Loucy (cell line): Measurements from ENCODE around the gene SPDYE17.
"Not testable (repeated sequence)": the region's sequence is repeated elsewhere in the genome, so short reads cannot be mapped to it uniquely, and the experiment has no call there.

Experiments used
- EZH2phosphoT487 ChIP-seq: fragments of 200-600 bp; IDR thresholded peaks from 2 replicates; pipeline ENCODE4 v1.6.1; 2018; ENCODE audit warnings: antibody characterized with exemption, mild to moderate bottlenecking, moderate library complexity, borderline replicate concordance
- TF ChIP-seq, protein P1 (sequence below): fragments of 200-600 bp; sonication (generic); conservative IDR thresholded peaks from 2 replicates; pipeline ENCODE4 v1.5.1; 2014; ENCODE audit warnings: mild to moderate bottlenecking, antibody characterized with exemption, low read length

DNA sequence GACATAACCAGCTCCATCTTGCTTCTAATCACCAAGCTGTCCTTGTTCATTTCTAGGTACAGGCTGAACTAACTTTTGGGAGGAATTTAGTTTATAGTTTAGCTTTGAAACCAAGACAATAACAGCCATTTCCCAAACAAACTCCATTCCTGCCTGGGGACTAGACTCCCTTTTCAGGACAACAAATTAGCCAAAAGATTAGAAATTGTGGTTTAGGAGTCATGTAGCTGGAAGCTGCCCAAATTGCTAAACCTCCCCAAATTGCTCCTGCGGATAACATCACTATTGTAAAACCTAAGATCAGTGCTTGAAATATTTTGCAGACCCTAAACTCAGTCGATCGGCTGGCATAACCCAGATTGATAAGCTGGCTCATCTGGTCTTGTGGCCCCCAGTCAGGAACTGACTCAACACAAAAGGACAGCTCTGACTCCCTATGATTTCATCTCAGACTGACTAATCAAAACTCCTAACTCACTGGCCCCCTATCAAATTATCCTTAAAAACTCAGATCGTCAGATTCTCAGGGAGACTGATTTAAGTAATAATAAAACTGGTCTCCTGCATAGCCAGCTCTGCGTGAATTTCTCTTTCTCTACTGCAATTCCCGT lies 42.7 kb upstream of the SPDYE17 start:
- not testable (repeated sequence) for TF ChIP-seq EZH2phosphoT487
- TF ChIP-seq, protein P1, sequence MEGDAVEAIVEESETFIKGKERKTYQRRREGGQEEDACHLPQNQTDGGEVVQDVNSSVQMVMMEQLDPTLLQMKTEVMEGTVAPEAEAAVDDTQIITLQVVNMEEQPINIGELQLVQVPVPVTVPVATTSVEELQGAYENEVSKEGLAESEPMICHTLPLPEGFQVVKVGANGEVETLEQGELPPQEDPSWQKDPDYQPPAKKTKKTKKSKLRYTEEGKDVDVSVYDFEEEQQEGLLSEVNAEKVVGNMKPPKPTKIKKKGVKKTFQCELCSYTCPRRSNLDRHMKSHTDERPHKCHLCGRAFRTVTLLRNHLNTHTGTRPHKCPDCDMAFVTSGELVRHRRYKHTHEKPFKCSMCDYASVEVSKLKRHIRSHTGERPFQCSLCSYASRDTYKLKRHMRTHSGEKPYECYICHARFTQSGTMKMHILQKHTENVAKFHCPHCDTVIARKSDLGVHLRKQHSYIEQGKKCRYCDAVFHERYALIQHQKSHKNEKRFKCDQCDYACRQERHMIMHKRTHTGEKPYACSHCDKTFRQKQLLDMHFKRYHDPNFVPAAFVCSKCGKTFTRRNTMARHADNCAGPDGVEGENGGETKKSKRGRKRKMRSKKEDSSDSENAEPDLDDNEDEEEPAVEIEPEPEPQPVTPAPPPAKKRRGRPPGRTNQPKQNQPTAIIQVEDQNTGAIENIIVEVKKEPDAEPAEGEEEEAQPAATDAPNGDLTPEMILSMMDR = not testable (repeated sequence)
